GM19324 (cell line): ENCODE results near the gene MAPK8.

Experiments used
- ATAC-seq: cut with Tn5 transposase; IDR thresholded peaks from one replicate; pipeline ENCODE4 v1.9.1; 2021; ENCODE audit warnings: mild to moderate bottlenecking, moderate library complexity; ENCODE audit not compliant: unreplicated experiment, low FRiP score

Gene MAPK8

GRCh38 chr10:48369501-48369900 lies 63.0 kb downstream of the MAPK8 start:
- ATAC-seq, result no peak

GRCh38 chr10:48377751-48378530 lies 71.5 kb downstream of the MAPK8 start:
- no peak for ATAC-seq

GRCh38 chr10:48378675-48379074 lies 72.2 kb downstream of the MAPK8 start:
- no peak for ATAC-seq

- ATAC-seq, result no peak
These were observed 75.5 kb downstream of the MAPK8 start for GRCh38 chr10:48381971-48382370.

GRCh38 chr10:48382982-48383381 lies 76.5 kb downstream of the MAPK8 start:
- no peak for ATAC-seq

- ATAC-seq, result no peak
These were observed 76.9 kb downstream of the MAPK8 start for GRCh38 chr10:48383393-48383792.

- ATAC-seq, result no peak
These were observed 78.2 kb downstream of the MAPK8 start for GRCh38 chr10:48384699-48384982.

- no peak for ATAC-seq
These were observed 82.8 kb downstream of the MAPK8 start for GRCh38 chr10:48389272-48389671.

- ATAC-seq, result no peak
These were observed 83.5 kb downstream of the MAPK8 start for GRCh38 chr10:48389846-48390557.

- no peak for ATAC-seq
These were observed 84.0 kb downstream of the MAPK8 start for GRCh38 chr10:48390558-48390871.

- ATAC-seq, result no peak
These were observed 84.7 kb downstream of the MAPK8 start for GRCh38 chr10:48390933-48391845.

GRCh38 chr10:48391994-48392393 lies 85.5 kb downstream of the MAPK8 start:
- no peak for ATAC-seq

- no peak for ATAC-seq
These were observed 91.8 kb downstream of the MAPK8 start for GRCh38 chr10:48398261-48398660.

GRCh38 chr10:48399056-48399541 lies 92.6 kb downstream of the MAPK8 start:
- ATAC-seq, result no peak

GRCh38 chr10:48399551-48399950 lies 93.1 kb downstream of the MAPK8 start:
- ATAC-seq, result no peak

GRCh38 chr10:48400129-48400849 lies 93.8 kb downstream of the MAPK8 start:
- no peak for ATAC-seq

- ATAC-seq, result no peak
These were observed 94.4 kb downstream of the MAPK8 start for GRCh38 chr10:48400850-48401220.

- ATAC-seq, result no peak
These were observed 98.2 kb downstream of the MAPK8 start for GRCh38 chr10:48404646-48405045.

- ATAC-seq, result no peak
These were observed 99.7 kb downstream of the MAPK8 start for GRCh38 chr10:48406204-48406603.

- no peak for ATAC-seq
These were observed 100.2 kb downstream of the MAPK8 start for GRCh38 chr10:48406658-48407057.

- no peak for ATAC-seq
These were observed 104.0 kb downstream of the MAPK8 start for GRCh38 chr10:48410503-48410902.
